Glutamatergic neuron (in vitro differentiated cells): ENCODE measurements around the gene ARHGEF28. TPM values are rescaled to one million over a fixed set of nuclear protein-coding genes. Genes with fewer than 3 reads are reported as not detected.
A peak's percentile ranks its signal among the peaks of the same experiment; 100 is the strongest.

ENCODE experiments used
- DNase-seq: peaks from one replicate; pipeline ENCODE4 v3.0.0; 2022
- H3K27ac Mint-ChIP-seq: one replicate; pipeline ENCODE4 v1.8.0; 2020; ENCODE audit warnings: mild to moderate bottlenecking, mixed read lengths, inconsistent platforms; ENCODE audit not compliant: unreplicated experiment
- H3K27me3 Mint-ChIP-seq: one replicate; pipeline ENCODE4 v1.8.0; 2020; ENCODE audit warnings: mild to moderate bottlenecking, moderate library complexity, mixed read lengths, inconsistent platforms; ENCODE audit not compliant: unreplicated experiment
- H3K36me3 Mint-ChIP-seq: one replicate; pipeline ENCODE4 v1.8.0; 2020; ENCODE audit warnings: mild to moderate bottlenecking, mixed read lengths, inconsistent platforms; ENCODE audit not compliant: unreplicated experiment
- H3K4me1 Mint-ChIP-seq: one replicate; pipeline ENCODE4 v1.8.0; 2020; ENCODE audit warnings: mild to moderate bottlenecking, low read depth, mixed read lengths, inconsistent platforms; ENCODE audit not compliant: unreplicated experiment
- H3K4me3 Mint-ChIP-seq: one replicate; pipeline ENCODE4 v1.8.0; 2020; ENCODE audit warnings: mild to moderate bottlenecking, mixed read lengths, inconsistent platforms; ENCODE audit not compliant: unreplicated experiment
- H3K9me3 Mint-ChIP-seq: one replicate; pipeline ENCODE4 v1.8.0; 2020; ENCODE audit warnings: mild to moderate bottlenecking, moderate library complexity, mixed read lengths, inconsistent platforms; ENCODE audit not compliant: unreplicated experiment
- CTCF ChIP-seq: fragments of 200-600 bp; sonication (generic); IDR thresholded peaks from one replicate; pipeline ENCODE4 v1.5.0; 2021; ENCODE audit not compliant: partially characterized antibody, unreplicated experiment
- total RNA-seq: library from RNA; stranded (reverse); fragmentation: NEBNext Ultra II Directional; extraction: Animal tissue kit (Norgen Biotek cat#: 25700); gene quantifications from one replicate; pipeline ENCODE4 v1.2.1, GENCODE V29; 2021; ENCODE audit not compliant: unreplicated experiment

Gene ARHGEF28
- total RNA-seq, 1 donor from 2014 or later, result 0.47 TPM

DNA sequence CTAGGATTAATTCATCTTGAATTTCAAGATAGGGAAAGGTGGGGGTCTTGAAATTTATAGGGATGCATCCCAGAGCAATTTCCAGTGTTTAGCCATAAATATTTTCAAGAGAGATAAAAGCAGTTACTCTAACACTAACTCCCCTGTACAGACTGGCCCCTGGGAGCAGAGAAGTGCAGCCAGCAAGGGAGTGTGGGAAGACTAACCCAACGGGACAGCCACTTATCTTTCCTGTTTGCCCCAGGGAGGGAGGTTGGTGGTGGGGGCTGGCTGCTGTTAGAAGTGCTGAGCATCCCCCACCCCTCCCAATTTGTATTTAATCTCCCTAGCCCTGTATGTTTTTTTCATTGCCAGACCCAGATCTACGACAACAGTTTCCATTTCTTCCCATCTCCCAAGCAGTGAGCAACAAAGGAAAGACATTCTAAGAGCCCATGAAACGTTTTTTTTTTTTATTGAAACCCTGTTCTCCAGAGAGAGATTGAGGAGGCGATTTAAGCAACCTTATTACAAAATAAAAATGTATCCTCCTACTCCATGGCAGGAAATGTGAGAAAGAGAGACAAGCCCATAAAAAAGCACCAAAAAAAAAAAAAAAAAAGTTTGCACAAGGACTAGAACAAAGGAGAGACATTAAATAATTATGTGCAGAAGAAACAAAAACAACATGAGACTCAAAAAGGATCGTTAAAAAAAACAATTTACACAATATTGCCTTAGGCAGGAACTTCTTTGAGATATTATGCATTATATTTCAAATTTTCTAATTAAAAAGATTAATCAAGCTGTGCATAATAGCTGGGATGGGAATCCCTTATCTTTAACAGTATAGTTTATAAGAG is 343.4 kb downstream of the ARHGEF28 start:
- Mint-ChIP-seq H3K4me3 (no peak overlapping the region), H3K9me3 (no peaks in the 10 kb centered on the region), H3K4me1 (peaks cover 11% of the 10 kb centered on the region), H3K27me3 (no peaks in the 10 kb centered on the region), H3K27ac (no peak overlapping the region), H3K36me3 (no peaks in the 10 kb centered on the region)
- no peak for TF ChIP-seq CTCF
- DNase-seq, result peak; percentile 16

DNA sequence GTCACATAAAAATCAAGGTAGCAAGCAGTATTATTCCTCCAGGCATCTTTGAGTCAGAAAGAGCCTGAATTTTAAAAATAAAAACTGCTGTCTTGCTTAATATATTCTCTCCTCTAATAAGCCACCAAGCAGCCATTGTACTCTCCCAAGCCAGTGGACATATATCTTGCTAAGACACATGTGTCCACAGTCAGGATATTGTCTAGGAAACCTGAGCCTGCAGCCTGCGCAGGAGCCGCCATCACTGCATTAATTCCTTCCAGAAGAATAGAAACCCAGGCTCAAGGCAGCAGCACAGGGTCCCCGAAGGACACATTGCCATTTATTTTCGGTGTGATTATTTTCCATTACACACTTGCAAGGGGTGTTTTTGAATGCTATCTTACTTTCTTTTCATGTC is 345.3 kb downstream of the ARHGEF28 start:
- Mint-ChIP-seq H3K36me3 (no peaks in the 10 kb centered on the region), H3K9me3 (no peaks in the 10 kb centered on the region), H3K27ac (no peak overlapping the region), H3K4me3 (no peak overlapping the region), H3K27me3 (no peaks in the 10 kb centered on the region), H3K4me1 (peaks cover 11% of the 10 kb centered on the region)
- DNase-seq, result no peak
- no peak for TF ChIP-seq CTCF

GRCh38 chr5:73973135-73973534 is 347.1 kb downstream of the ARHGEF28 start:
- Mint-ChIP-seq H3K4me1 (peaks cover 10% of the 10 kb centered on the region), H3K9me3 (no peaks in the 10 kb centered on the region), H3K36me3 (no peaks in the 10 kb centered on the region), H3K27me3 (no peaks in the 10 kb centered on the region), H3K27ac (no peak overlapping the region), H3K4me3 (no peak overlapping the region)
- no peak for DNase-seq
- TF ChIP-seq CTCF, result no peak

DNA sequence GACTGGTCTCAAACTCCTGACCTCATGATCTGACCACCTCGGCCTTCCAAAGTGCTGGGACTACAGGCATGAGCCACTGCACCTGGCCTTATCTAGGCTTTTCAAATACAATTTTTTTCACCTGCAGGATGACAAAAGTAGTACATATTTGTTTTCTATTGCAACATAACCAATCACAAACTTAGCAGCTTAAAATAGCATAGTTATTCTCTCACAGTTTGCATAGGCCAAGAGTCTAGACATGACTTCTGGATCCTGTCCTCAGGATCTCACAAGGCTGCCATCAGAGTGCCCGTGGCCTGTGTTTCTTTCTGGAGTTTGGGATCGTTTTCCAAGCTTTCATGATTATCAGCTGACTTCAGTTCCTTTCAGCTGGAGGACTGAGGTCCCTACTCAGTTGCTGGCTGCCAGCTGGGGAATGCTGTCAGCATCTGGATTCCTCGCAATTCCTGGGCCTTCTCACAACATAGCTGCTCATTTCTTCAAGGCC is 348.9 kb downstream of the ARHGEF28 start:
- no peak for DNase-seq
- no peak for TF ChIP-seq CTCF
- H3K27me3 Mint-ChIP-seq, result no peaks in the 10 kb centered on the region
- peaks cover 3% of the 10 kb centered on the region for H3K4me1 Mint-ChIP-seq
- H3K36me3 Mint-ChIP-seq, result no peaks in the 10 kb centered on the region
- H3K27ac Mint-ChIP-seq, result no peak overlapping the region
- no peaks in the 10 kb centered on the region for H3K9me3 Mint-ChIP-seq
- no peak overlapping the region for H3K4me3 Mint-ChIP-seq

GRCh38 chr5:73975845-73976244 is 349.8 kb downstream of the ARHGEF28 start:
- Mint-ChIP-seq H3K27me3 (no peaks in the 10 kb centered on the region), H3K4me1 (no peaks in the 10 kb centered on the region)

More at GRCh38 chr5:73975845-73976244, 349.8 kb downstream of the ARHGEF28 start:
- no peak for TF ChIP-seq CTCF
- DNase-seq, result no peak
- Mint-ChIP-seq H3K27ac (no peak overlapping the region), H3K36me3 (no peaks in the 10 kb centered on the region), H3K4me3 (no peak overlapping the region), H3K9me3 (no peaks in the 10 kb centered on the region)
